GM19240 (cell line): Measurements from ENCODE around the gene SERAC1.

Experiments
- DNase-seq: peaks from one replicate; pipeline ENCODE4 v3.0.0; 2011; ENCODE audit warnings: low spot score; ENCODE audit not compliant: insufficient read length

SERAC1 gene

GRCh38 chr6:158060455-158061360, 107.4 kb downstream of the SERAC1 start:
- DNase-seq = no peak
